ENCODE measurements around the gene LDHA. TPM values are rescaled to one million over a fixed set of nuclear protein-coding genes. Genes with fewer than 3 reads are reported as not detected.

The LDHA gene
- total RNA-seq, 2 experiments from 2014 or later: 879 to 948 TPM

- ChIA-PET CTCF (interaction anchor here (0.7 kb wide), 1 partner anchor 36 kb away, joined by 3 read pairs; no protein-coding TSS in a partner anchor), POLR2A (no interaction called here)
- H3K4me3 Mint-ChIP-seq: no peak overlapping the region
- peaks cover 6% of the 10 kb centered on the region for H3K27me3 Mint-ChIP-seq
- H3K9me3 Mint-ChIP-seq: no peaks in the 10 kb centered on the region
- DNase-seq: no peak
- H3K27ac Mint-ChIP-seq: no peak overlapping the region
- H3K36me3 Mint-ChIP-seq (ENCODE audit: low read depth): no peaks in the 10 kb centered on the region
- H3K4me1 Mint-ChIP-seq: peaks cover 7% of the 10 kb centered on the region
Measured at GRCh38 chr11:18452927-18453326, 58.6 kb downstream of the LDHA start.

GRCh38 chr11:18455686-18456372 is 61.5 kb downstream of the LDHA start, which contains the start of gene LDHAL6A:
Gene LDHAL6A, plus strand, starts transcription at chr11:18455856. Its CDS starts 825 bp downstream, at chr11:18456681.
- Mint-ChIP-seq H3K27me3 (peaks cover under 1% of the 10 kb centered on the region), H3K27ac (no peak within 1 kb of the TSS), H3K9me3 (no peaks in the 10 kb centered on the region), H3K4me3 (no peak within 1 kb of the TSS), H3K36me3 (ENCODE audit: low read depth) (no peaks in the 10 kb centered on the region), H3K4me1 (peaks cover 7% of the 10 kb centered on the region)
- no peak for DNase-seq
- CTCF ChIA-PET: interaction anchor here (0.6 to 0.8 kb wide), 2 partner anchors 14 to 275 kb away, joined by 3 to 7 read pairs; no protein-coding TSS in a partner anchor
- POLR2A ChIA-PET: no interaction called here

- DNase-seq: no peak
- ChIA-PET POLR2A (no interaction called here), CTCF (interaction anchor here (1.1 kb wide), 1 partner anchor 42 kb away, joined by 3 read pairs; no protein-coding TSS in a partner anchor)
- no peaks in the 10 kb centered on the region for H3K27me3 Mint-ChIP-seq
- peaks cover 7% of the 10 kb centered on the region for H3K4me1 Mint-ChIP-seq
- no peak overlapping the region for H3K27ac Mint-ChIP-seq
- H3K36me3 Mint-ChIP-seq (ENCODE audit: low read depth): no peaks in the 10 kb centered on the region
- H3K4me3 Mint-ChIP-seq: no peak overlapping the region
- no peaks in the 10 kb centered on the region for H3K9me3 Mint-ChIP-seq
Measured at GRCh38 chr11:18457450-18457849, 63.1 kb downstream of the LDHA start.

Small RNA genes lying within 50 kb of the gene (microRNA-seq; reads per million reads assigned to microRNA genes)
- gene MIR3159 (ENCODE audit: borderline microRNAs expressed, borderline replicate concordance): 1.1 reads per million

Other genes starting within 250 kb of the LDHA start
- gene MRGPRX4, start 221.7 kb upstream of the LDHA start, total RNA-seq: not detected
- gene SAA4, start 157.8 kb upstream of the LDHA start, total RNA-seq: not detected
- gene SAA2, start 145.9 kb upstream of the LDHA start, total RNA-seq: under 1 TPM in 1 of 2 experiments, not detected in 1; 0.27 TPM
- gene SAA1, start 128.3 kb upstream of the LDHA start, total RNA-seq: not detected
- 10 to 100 TPM; 17.6 TPM for gene HPS5, start 72.4 kb upstream of the LDHA start, total RNA-seq
- gene GTF2H1, start 72.0 kb upstream of the LDHA start, total RNA-seq: 10 to 100 TPM; 50.6 to 57.6 TPM
- gene LDHC, start 17.8 kb downstream of the LDHA start, total RNA-seq: not detected
- under 1 TPM in 1 of 2 experiments, not detected in 1; 0.15 TPM for gene LDHAL6A, start 61.3 kb downstream of the LDHA start, total RNA-seq
- 10 to 100 TPM; 33.1 to 53.9 TPM for gene TSG101, start 132.4 kb downstream of the LDHA start, total RNA-seq
- gene UEVLD, start 194.2 kb downstream of the LDHA start, total RNA-seq: 10 to 100 TPM; 12.1 to 12.2 TPM
- 1 to 10 TPM in 1 of 2 experiments, under 1 TPM in 1; 0.67 to 1.9 TPM for gene MISFA, start 205.2 kb downstream of the LDHA start, total RNA-seq
- gene SPTY2D1, start 239.8 kb downstream of the LDHA start, total RNA-seq: 10 to 100 TPM; 26.9 to 31.0 TPM

Measured in activated CD4-positive, alpha-beta T cell treated with anti-CD3 and anti-CD28 coated beads, Interleukin-2, amount 10 ng/mL, durations not matched to agents 7 days and 5 days (primary cell).